Measurements from ENCODE around the gene STK24.

DNA sequence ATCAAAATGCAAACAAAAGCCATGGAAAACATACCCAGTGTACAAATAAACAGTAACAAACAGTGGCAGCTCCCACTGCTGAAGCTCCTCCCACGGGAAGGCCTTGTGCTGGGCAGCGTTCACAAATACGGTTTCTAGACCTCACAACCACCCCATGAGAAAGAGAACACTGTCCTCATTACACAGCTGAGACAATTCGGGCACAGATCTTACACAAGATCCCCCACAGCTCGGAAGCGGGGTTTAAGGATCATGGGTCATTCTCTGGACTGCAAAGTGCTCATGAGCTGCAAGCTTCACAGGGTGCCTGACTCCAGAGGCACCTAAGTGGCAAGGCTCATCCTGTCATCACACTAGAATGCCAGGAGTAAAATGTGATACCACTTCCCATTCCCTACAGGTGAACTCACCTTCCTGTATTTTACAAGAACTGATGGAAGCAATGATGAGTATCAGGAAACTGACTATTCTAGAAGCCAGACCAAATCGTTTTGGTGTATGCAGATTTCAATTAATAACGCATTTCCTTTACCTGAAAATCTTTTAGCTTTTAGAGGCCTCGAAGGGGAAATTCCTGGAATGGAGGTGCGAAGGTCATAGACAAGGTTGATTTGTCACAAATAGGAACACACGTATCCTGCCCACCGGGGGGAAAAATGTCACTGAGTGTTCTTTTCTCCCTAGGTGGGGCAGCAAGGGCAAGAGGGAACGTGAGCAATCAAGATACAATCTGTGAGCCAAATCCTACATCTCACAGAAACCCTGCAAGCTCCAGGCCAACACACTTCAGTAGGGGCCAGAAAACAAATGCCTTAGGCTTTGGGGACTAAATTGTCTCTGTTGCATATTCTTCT lies 41.2 kb downstream of the STK24 start:
- TF ChIP-seq, protein P1, sequence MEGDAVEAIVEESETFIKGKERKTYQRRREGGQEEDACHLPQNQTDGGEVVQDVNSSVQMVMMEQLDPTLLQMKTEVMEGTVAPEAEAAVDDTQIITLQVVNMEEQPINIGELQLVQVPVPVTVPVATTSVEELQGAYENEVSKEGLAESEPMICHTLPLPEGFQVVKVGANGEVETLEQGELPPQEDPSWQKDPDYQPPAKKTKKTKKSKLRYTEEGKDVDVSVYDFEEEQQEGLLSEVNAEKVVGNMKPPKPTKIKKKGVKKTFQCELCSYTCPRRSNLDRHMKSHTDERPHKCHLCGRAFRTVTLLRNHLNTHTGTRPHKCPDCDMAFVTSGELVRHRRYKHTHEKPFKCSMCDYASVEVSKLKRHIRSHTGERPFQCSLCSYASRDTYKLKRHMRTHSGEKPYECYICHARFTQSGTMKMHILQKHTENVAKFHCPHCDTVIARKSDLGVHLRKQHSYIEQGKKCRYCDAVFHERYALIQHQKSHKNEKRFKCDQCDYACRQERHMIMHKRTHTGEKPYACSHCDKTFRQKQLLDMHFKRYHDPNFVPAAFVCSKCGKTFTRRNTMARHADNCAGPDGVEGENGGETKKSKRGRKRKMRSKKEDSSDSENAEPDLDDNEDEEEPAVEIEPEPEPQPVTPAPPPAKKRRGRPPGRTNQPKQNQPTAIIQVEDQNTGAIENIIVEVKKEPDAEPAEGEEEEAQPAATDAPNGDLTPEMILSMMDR (IDR thresholded peaks at IDR 0.05 in 2 of 3, conservative IDR thresholded peaks at IDR 0.05 in 1 of 3; ENCODE audit: control insufficient read depth in 2 of 3, extremely low read depth in 1 of 3, insufficient read depth in 1 of 3, low read depth in 3 of 3, low read length in 3 of 3), result no peak
- TF ChIP-seq FOXK2 (IDR thresholded peaks at IDR 0.05) (no peak), JUND (IDR thresholded peaks at IDR 0.05; ENCODE audit: low read depth, low read length) (no peak)
- TF ChIP-seq, protein P2, sequence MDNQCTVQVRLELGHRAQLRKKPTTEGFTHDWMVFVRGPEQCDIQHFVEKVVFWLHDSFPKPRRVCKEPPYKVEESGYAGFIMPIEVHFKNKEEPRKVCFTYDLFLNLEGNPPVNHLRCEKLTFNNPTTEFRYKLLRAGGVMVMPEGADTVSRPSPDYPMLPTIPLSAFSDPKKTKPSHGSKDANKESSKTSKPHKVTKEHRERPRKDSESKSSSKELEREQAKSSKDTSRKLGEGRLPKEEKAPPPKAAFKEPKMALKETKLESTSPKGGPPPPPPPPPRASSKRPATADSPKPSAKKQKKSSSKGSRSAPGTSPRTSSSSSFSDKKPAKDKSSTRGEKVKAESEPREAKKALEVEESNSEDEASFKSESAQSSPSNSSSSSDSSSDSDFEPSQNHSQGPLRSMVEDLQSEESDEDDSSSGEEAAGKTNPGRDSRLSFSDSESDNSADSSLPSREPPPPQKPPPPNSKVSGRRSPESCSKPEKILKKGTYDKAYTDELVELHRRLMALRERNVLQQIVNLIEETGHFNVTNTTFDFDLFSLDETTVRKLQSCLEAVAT (IDR thresholded peaks at IDR 0.05), result no peak
